DMS 273 (cell line): ENCODE results near the gene CMSS1.
"Not testable (repeated sequence)": the region's sequence is repeated elsewhere in the genome, so short reads cannot be mapped to it uniquely, and the experiment has no call there.

ENCODE experiments used
- DNase-seq: peaks from one replicate; lab custom pipeline; 2025; ENCODE audit not compliant: unreplicated experiment; lab: John Stamatoyannopoulos, UW

Gene CMSS1

GRCh38 chr3:100209948-100210771 is 392.5 kb downstream of the CMSS1 start:
- DNase-seq = no peak

DNA sequence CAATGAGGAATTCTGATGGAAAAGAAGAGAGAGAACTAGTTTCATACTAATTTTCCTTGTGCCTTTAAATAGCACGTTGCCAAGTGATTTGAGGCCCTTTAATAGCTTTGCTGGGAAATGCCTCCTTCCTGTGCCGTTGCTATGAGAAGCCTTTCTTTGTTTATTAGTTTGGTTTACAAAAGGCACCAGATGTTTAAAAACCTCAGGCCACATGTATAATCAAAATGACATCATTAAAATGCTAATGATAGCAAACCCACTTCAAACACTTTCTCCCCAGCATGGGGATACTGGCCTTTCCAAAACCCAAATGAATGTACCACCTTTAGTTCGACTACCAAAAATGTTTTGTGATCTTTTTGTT is 393.1 kb downstream of the CMSS1 start:
- DNase-seq = peak; percentile 91

DNA sequence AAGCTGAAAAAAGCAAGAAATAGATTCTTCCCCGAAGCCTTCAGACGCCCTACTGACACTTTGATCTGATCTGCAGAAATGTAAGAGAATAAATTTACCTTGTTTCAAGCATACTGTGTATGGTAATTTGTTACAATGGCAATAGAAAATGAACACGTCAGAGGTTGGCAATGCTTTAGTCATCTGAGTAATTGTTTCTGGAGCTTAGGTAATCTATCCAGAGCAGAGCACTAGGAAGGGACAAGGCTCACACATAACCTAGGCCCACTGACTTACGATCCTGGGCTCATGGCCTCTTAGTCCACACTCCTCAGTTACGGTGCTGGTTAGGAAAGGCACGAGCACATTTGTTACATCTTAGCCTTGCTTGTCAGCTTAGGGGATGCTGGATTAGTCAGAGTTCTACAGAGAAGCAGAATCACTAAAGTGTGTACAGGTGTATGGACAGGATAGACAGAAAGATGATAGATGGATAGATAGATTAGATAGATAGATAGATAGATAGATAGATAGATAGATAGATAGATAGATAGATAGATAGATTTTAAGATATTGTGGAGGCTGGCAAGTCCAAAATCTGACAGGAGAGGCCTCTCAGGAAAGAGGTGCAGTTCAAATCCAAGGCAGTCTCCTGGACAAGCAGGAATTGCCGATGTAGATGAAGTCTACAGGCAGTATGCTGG is 396.4 kb downstream of the CMSS1 start:
- DNase-seq = no peak

- no peak for DNase-seq
These were observed 396.9 kb downstream of the CMSS1 start for GRCh38 chr3:100214574-100214964.

GRCh38 chr3:100216713-100217112 is 399.1 kb downstream of the CMSS1 start:
- no peak for DNase-seq

GRCh38 chr3:100221159-100221558 is 403.5 kb downstream of the CMSS1 start:
- no peak for DNase-seq

DNA sequence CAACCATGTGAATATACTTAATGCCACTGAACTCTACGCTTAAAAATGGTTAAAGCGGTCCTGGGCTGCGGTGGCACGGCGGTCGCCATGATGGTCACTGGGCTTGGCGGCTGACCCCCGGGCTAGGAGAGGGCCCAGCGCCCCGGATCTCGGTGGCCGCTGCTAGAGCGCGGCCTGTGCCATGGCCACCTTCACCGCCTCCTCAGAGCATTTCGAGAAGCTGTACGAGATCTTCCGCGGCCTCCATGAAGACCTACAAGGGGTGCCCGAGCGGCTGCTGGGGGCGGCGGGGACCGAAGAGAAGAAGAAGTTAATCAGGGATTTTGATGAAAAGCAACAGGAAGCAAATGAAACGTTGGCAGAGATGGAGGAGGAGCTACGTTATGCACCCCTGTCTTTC is 407.5 kb downstream of the CMSS1 start:
- DNase-seq = no peak

GRCh38 chr3:100225883-100226282 is 408.2 kb downstream of the CMSS1 start:
- DNase-seq = no peak

- DNase-seq = no peak
These were observed 409.2 kb downstream of the CMSS1 start for GRCh38 chr3:100226712-100227429.

DNA sequence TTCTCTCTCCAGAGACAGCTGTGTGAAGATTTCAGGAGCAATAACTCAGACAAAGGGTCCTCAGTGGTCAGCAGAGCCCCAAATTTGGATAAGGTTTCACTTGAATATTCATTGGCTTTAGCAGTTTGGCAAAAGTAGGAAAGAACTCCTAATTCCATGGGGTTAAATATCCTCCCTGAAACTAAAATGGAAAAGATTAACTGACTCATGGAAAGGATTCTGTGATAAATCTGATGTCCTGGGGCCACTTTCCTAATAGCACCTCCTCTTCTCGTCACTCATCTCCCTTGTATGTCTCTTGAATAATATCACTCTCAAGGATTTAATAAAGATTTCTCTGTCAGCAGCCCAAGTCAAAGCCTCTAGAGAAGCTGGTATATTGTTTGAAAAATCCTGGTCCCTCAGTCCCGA is 409.9 kb downstream of the CMSS1 start:
- DNase-seq = no peak

GRCh38 chr3:100228247-100228646 is 410.6 kb downstream of the CMSS1 start:
- DNase-seq = peak; percentile 17

- not testable (repeated sequence) for DNase-seq
These were observed 411.5 kb downstream of the CMSS1 start for GRCh38 chr3:100229188-100229587.

- DNase-seq = no peak
These were observed 413.0 kb downstream of the CMSS1 start for GRCh38 chr3:100230710-100231109.
